A673 (cell line): ENCODE results near the gene GOLGA3.

Experiments
- EZH2 ChIP-seq: fragments of 200-600 bp; sonication (generic); IDR thresholded peaks from 2 replicates; pipeline ENCODE4 v1.6.1; 2017; ENCODE audit warnings: borderline replicate concordance, low read depth, mild to moderate bottlenecking, mixed read lengths, antibody characterized with exemption, low read length; ENCODE audit not compliant: poor library complexity, severe bottlenecking
- TF ChIP-seq, protein P1 (sequence below): fragments of 300-800, 200-600 bp; sonication (generic); conservative IDR thresholded peaks from 2 replicates; pipeline ENCODE4 v1.5.1; 2017; ENCODE audit warnings: low read depth, mild to moderate bottlenecking, antibody characterized with exemption, low read length, moderate library complexity, mixed read lengths

- TF ChIP-seq, protein P1, sequence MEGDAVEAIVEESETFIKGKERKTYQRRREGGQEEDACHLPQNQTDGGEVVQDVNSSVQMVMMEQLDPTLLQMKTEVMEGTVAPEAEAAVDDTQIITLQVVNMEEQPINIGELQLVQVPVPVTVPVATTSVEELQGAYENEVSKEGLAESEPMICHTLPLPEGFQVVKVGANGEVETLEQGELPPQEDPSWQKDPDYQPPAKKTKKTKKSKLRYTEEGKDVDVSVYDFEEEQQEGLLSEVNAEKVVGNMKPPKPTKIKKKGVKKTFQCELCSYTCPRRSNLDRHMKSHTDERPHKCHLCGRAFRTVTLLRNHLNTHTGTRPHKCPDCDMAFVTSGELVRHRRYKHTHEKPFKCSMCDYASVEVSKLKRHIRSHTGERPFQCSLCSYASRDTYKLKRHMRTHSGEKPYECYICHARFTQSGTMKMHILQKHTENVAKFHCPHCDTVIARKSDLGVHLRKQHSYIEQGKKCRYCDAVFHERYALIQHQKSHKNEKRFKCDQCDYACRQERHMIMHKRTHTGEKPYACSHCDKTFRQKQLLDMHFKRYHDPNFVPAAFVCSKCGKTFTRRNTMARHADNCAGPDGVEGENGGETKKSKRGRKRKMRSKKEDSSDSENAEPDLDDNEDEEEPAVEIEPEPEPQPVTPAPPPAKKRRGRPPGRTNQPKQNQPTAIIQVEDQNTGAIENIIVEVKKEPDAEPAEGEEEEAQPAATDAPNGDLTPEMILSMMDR, result no peak
- no peak for TF ChIP-seq EZH2
These were observed 22.8 kb upstream of the GOLGA3 start for GRCh38 chr12:132851465-132851864.
